ENCODE data around the gene DHX35. TPM values are rescaled to one million over a fixed set of nuclear protein-coding genes. Genes with fewer than 3 reads are reported as not detected.

The DHX35 gene
- total RNA-seq, 1 experiment from 2014 or later, result 20.4 TPM

- TF ChIP-seq SP1 (CRISPR knock-in tag; conservative IDR thresholded peaks at IDR 0.05) (no peak), CREB1 (CRISPR knock-in tag; IDR thresholded peaks at IDR 0.05) (no peak), ESRRA (CRISPR knock-in tag; IDR thresholded peaks at IDR 0.05; ENCODE audit: borderline replicate concordance) (no peak), TCF7 (CRISPR knock-in tag; IDR thresholded peaks at IDR 0.05; ENCODE audit: low read depth) (no peak), MAX (CRISPR knock-in tag; IDR thresholded peaks at IDR 0.05) (no peak), ERG (CRISPR knock-in tag; IDR thresholded peaks at IDR 0.05) (no peak), ZNF263 (CRISPR knock-in tag; IDR thresholded peaks at IDR 0.05; ENCODE audit: low read depth) (no peak)
- Mint-ChIP-seq H3K4me1 (no peaks in the 10 kb centered on the region), H3K9me3 (no peaks in the 10 kb centered on the region), H3K36me3 (no peaks in the 10 kb centered on the region), H3K27me3 (ENCODE audit: low read depth) (peaks cover 4% of the 10 kb centered on the region; the same call in 1 of the 2 replicates), H3K27ac (no peak overlapping the region), H3K4me3 (no peak overlapping the region)
- no peak for DNase-seq (ENCODE audit: low spot score)
- ChIA-PET CTCF (interaction anchor here (0.9 kb wide), 1 partner anchor 55 kb away, joined by 3 read pairs; no protein-coding TSS in a partner anchor), POLR2A (no interaction called here)
- no peak for ATAC-seq
These were observed 95.8 kb downstream of the DHX35 start for GRCh38 chr20:39057911-39058310.

- ATAC-seq, result no peak
These were observed 96.9 kb downstream of the DHX35 start for GRCh38 chr20:39059036-39059435.

GRCh38 chr20:39066471-39067242 is 104.5 kb downstream of the DHX35 start:
- peak; percentile 98 for ATAC-seq
- DNase-seq (ENCODE audit: low spot score), result peak; percentile 87
- ChIA-PET CTCF (interaction anchor here (1.1 to 5.2 kb wide), 4 partner anchors 9 to 17 kb away, joined by 3 to 27 read pairs (median 7); no protein-coding TSS in a partner anchor), POLR2A (no interaction called here)
- Mint-ChIP-seq H3K4me1 (no peaks in the 10 kb centered on the region), H3K27ac (no peak overlapping the region), H3K36me3 (no peaks in the 10 kb centered on the region), H3K4me3 (no peak overlapping the region), H3K27me3 (ENCODE audit: low read depth) (peaks cover 10% of the 10 kb centered on the region), H3K9me3 (peaks cover 11% of the 10 kb centered on the region)
- TF ChIP-seq TCF7 (CRISPR knock-in tag; IDR thresholded peaks at IDR 0.05; ENCODE audit: low read depth) (no peak), PRDM15 (CRISPR knock-in tag; IDR thresholded peaks at IDR 0.05) (no peak), CTCF (IDR thresholded peaks at IDR 0.05) (peak; percentile 41; the same call in 1 of the 2 replicates)

More at GRCh38 chr20:39059036-39059435, 96.9 kb downstream of the DHX35 start:
- POLR2A ChIA-PET, result no interaction called here
- Mint-ChIP-seq H3K27ac (no peak overlapping the region), H3K9me3 (no peaks in the 10 kb centered on the region), H3K4me1 (no peaks in the 10 kb centered on the region), H3K36me3 (no peaks in the 10 kb centered on the region), H3K27me3 (ENCODE audit: low read depth) (peaks cover 7% of the 10 kb centered on the region; the same call in 1 of the 2 replicates), H3K4me3 (no peak overlapping the region)
- TF ChIP-seq NR2C2 (CRISPR knock-in tag; IDR thresholded peaks at IDR 0.05), result no peak
- no peak for TF ChIP-seq ERG (CRISPR knock-in tag; IDR thresholded peaks at IDR 0.05)
- no peak for TF ChIP-seq IRF2 (CRISPR knock-in tag; IDR thresholded peaks at IDR 0.05; ENCODE audit: borderline replicate concordance, low read depth)
- no peak for TF ChIP-seq ZBTB43 (CRISPR knock-in tag; IDR thresholded peaks at IDR 0.05)
- no peak for TF ChIP-seq ESRRA (CRISPR knock-in tag; IDR thresholded peaks at IDR 0.05; ENCODE audit: borderline replicate concordance)
- TF ChIP-seq ZNF416 (CRISPR knock-in tag; IDR thresholded peaks at IDR 0.05), result no peak
- no peak for TF ChIP-seq FOXK1 (CRISPR knock-in tag; IDR thresholded peaks at IDR 0.05)
- no peak for TF ChIP-seq ZNF219 (CRISPR knock-in tag; IDR thresholded peaks at IDR 0.05; ENCODE audit: borderline replicate concordance)
- CTCF ChIA-PET, result interaction anchor here (1.0 kb wide), 1 partner anchor 10 kb away, joined by 3 read pairs; no protein-coding TSS in a partner anchor
- DNase-seq (ENCODE audit: low spot score), result no peak
